ENCODE measurements around the gene CHKB.

GRCh38 chr22:50601669-50602337, 19.2 kb upstream of the CHKB start:
- TF ChIP-seq, protein P1, sequence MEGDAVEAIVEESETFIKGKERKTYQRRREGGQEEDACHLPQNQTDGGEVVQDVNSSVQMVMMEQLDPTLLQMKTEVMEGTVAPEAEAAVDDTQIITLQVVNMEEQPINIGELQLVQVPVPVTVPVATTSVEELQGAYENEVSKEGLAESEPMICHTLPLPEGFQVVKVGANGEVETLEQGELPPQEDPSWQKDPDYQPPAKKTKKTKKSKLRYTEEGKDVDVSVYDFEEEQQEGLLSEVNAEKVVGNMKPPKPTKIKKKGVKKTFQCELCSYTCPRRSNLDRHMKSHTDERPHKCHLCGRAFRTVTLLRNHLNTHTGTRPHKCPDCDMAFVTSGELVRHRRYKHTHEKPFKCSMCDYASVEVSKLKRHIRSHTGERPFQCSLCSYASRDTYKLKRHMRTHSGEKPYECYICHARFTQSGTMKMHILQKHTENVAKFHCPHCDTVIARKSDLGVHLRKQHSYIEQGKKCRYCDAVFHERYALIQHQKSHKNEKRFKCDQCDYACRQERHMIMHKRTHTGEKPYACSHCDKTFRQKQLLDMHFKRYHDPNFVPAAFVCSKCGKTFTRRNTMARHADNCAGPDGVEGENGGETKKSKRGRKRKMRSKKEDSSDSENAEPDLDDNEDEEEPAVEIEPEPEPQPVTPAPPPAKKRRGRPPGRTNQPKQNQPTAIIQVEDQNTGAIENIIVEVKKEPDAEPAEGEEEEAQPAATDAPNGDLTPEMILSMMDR (conservative IDR thresholded peaks at IDR 0.05; ENCODE audit: low read depth, low read length), result no peak
- TF ChIP-seq RFX5 (IDR thresholded peaks at IDR 0.05; ENCODE audit: low read depth, low read length) (no peak), USF2 (IDR thresholded peaks at IDR 0.05; ENCODE audit: low read depth, low read length) (no peak), CEBPB (IDR thresholded peaks at IDR 0.05; ENCODE audit: low read depth, low read length) (no peak), MAFK (IDR thresholded peaks at IDR 0.05; ENCODE audit: low read depth, low read length) (no peak), BHLHE40 (IDR thresholded peaks at IDR 0.05; ENCODE audit: low read depth, low read length) (no peak), POLR2A (IDR thresholded peaks at IDR 0.05; ENCODE audit: low read depth, low read length) (no peak), SMC3 (IDR thresholded peaks at IDR 0.05; ENCODE audit: low read depth, low read length) (no peak), RCOR1 (IDR thresholded peaks at IDR 0.05; ENCODE audit: insufficient replicate concordance, low read length) (no peak), MXI1 (IDR thresholded peaks at IDR 0.05; ENCODE audit: borderline replicate concordance, low read depth, low read length) (no peak), RAD21 (IDR thresholded peaks at IDR 0.05; ENCODE audit: low read length) (no peak)
